IMR-90 (cell line): ENCODE data around the gene RPS19BP1. TPM values are rescaled to one million over a fixed set of nuclear protein-coding genes. Genes with fewer than 3 reads are reported as not detected.

Experiments used
- ATAC-seq: fragments of 200-7000 bp; cut with Tn5 transposase; 2 replicates; pipeline ENCODE4 v1.9.1; 2020; ENCODE audit warnings: low read depth, mild to moderate bottlenecking, moderate library complexity
- BruUV-seq: library from RNA; stranded (reverse); fragments of 400-500 nt; replicated peaks from 2 replicates; lab custom pipeline; 2021; lab: Mats Ljungman, UMichigan
- CTCF ChIA-PET: fragments of 300-600 bp; formaldehyde crosslinking; extraction: SDS; loops from one replicate; lab custom pipeline; 2021; ENCODE audit warnings: antibody characterized with exemption; lab: Yijun Ruan, JAX
- POLR2A ChIA-PET: fragments of 300-600 bp; sonication (Branson Sonifier 250); formaldehyde crosslinking; loops from one replicate; lab custom pipeline; 2022; ENCODE audit warnings: antibody characterized with exemption; ENCODE audit not compliant: unreplicated experiment; lab: Charles Lee
- DNase-seq: peaks from one replicate; pipeline ENCODE4 v3.0.0; 2013
- H2AFZ ChIP-seq: replicated peaks from 2 replicates; pipeline ENCODE3; 2013; ENCODE audit warnings: low read length, mild to moderate bottlenecking; ENCODE audit not compliant: poor library complexity
- H2AK5ac ChIP-seq: 2 replicates; pipeline ENCODE4 v1.6.1; 2013; ENCODE audit warnings: low read depth, low read length, inconsistent platforms
- H2AK9ac ChIP-seq: replicated peaks from 2 replicates; pipeline ENCODE3; 2013; ENCODE audit warnings: mild to moderate bottlenecking, low read depth, low read length, moderate library complexity; ENCODE audit not compliant: poor library complexity
- H2BK120ac ChIP-seq: 2 replicates; pipeline ENCODE4 v1.6.1; 2013; ENCODE audit warnings: low read depth, low read length, inconsistent platforms
- H2BK15ac ChIP-seq: 3 replicates; pipeline ENCODE4 v1.6.1; 2013; ENCODE audit warnings: low read depth, low read length, inconsistent platforms
- H2BK20ac ChIP-seq: 2 replicates; pipeline ENCODE4 v1.6.1; 2013; ENCODE audit warnings: low read depth, mild to moderate bottlenecking, inconsistent platforms, low read length, moderate library complexity
- H2BK5ac ChIP-seq: 2 replicates; pipeline ENCODE4 v1.6.1; 2013; ENCODE audit warnings: mild to moderate bottlenecking, low read depth, low read length, inconsistent platforms; ENCODE audit not compliant: poor library complexity, severe bottlenecking
- H3K14ac ChIP-seq: replicated peaks from 2 replicates; pipeline ENCODE4 v1.6.1; 2013; ENCODE audit warnings: low read depth, low read length, inconsistent platforms
- H3K18ac ChIP-seq: 2 replicates; pipeline ENCODE4 v1.6.1; 2013; ENCODE audit warnings: low read depth, low read length, control low read depth
- H3K23ac ChIP-seq: 2 replicates; pipeline ENCODE4 v1.6.1; 2013; ENCODE audit warnings: low read depth, low read length, inconsistent platforms
- H3K27ac ChIP-seq: 2 replicates; pipeline ENCODE4 v1.5.1; 2013; ENCODE audit warnings: mild to moderate bottlenecking, control low read depth, low read length; ENCODE audit not compliant: insufficient read depth
- H3K27me3 ChIP-seq: 2 replicates; pipeline ENCODE4 v1.6.1; 2013; ENCODE audit warnings: low read length; ENCODE audit not compliant: control insufficient read depth, insufficient read depth
- H3K36me3 ChIP-seq: 2 replicates; pipeline ENCODE4 v1.6.1; 2013; ENCODE audit warnings: low read length, mixed read lengths; ENCODE audit not compliant: control insufficient read depth, insufficient read depth
- H3K4ac ChIP-seq: 2 replicates; pipeline ENCODE4 v1.6.1; 2013; ENCODE audit warnings: low read depth, low read length, inconsistent platforms
- H3K4me1 ChIP-seq: 2 replicates; pipeline ENCODE4 v1.6.1; 2013; ENCODE audit warnings: low read length, mixed read lengths; ENCODE audit not compliant: control insufficient read depth, insufficient read depth
- H3K4me2 ChIP-seq: 2 replicates; pipeline ENCODE4 v1.6.1; 2013; ENCODE audit warnings: low read depth, mild to moderate bottlenecking, control low read depth, low read length, moderate library complexity
- H3K4me3 ChIP-seq: 2 replicates; pipeline ENCODE4 v1.5.1; 2013; ENCODE audit warnings: low read depth, mild to moderate bottlenecking, control low read depth, low read length, moderate library complexity; ENCODE audit not compliant: insufficient read depth
- H3K56ac ChIP-seq: 2 replicates; pipeline ENCODE4 v1.6.1; 2013; ENCODE audit warnings: low read length, inconsistent platforms; ENCODE audit not compliant: insufficient read depth; ENCODE audit errors: extremely low read depth
- H3K79me1 ChIP-seq, 2 experiments: 2 replicates each; pipeline ENCODE4 v1.6.1; 2013; ENCODE audit warnings: low read length in 2 of 2, inconsistent platforms in 1 of 2, low read depth in 1 of 2
- H3K9ac ChIP-seq: 2 replicates; pipeline ENCODE4 v1.6.1; 2013; ENCODE audit warnings: low read depth, low read length, control low read depth
- H3K9me1 ChIP-seq: 2 replicates; pipeline ENCODE4 v1.6.1; 2013; ENCODE audit warnings: low read length, inconsistent platforms; ENCODE audit not compliant: insufficient read depth
- H3K9me3 ChIP-seq: 2 replicates; pipeline ENCODE4 v1.6.1; 2013; ENCODE audit warnings: low read length; ENCODE audit not compliant: control insufficient read depth, insufficient read depth
- H4K20me1 ChIP-seq: 2 replicates; pipeline ENCODE4 v1.6.1; 2013; ENCODE audit warnings: low read length, inconsistent platforms; ENCODE audit not compliant: insufficient read depth
- H4K5ac ChIP-seq: 2 replicates; pipeline ENCODE4 v1.6.1; 2013; ENCODE audit warnings: mild to moderate bottlenecking, low read depth, low read length, control low read depth
- H4K8ac ChIP-seq, 2 experiments: 2 replicates each; pipeline ENCODE4 v1.6.1; 2013; ENCODE audit warnings: low read depth in 2 of 2, low read length in 2 of 2, control low read depth in 1 of 2, inconsistent platforms in 1 of 2
- H4K91ac ChIP-seq: 2 replicates; pipeline ENCODE4 v1.6.1; 2013; ENCODE audit warnings: low read depth, low read length, inconsistent platforms; ENCODE audit not compliant: insufficient read depth
- BHLHE40 ChIP-seq: fragments of 150-350 bp; IDR thresholded peaks from 2 replicates; pipeline ENCODE4 v1.6.1; 2016; ENCODE audit warnings: mild to moderate bottlenecking, low read depth, low read length
- NFE2L2 ChIP-seq: fragments of 150-350 bp; IDR thresholded peaks from 2 replicates; pipeline ENCODE4 v1.6.1; 2016; ENCODE audit warnings: low read depth, mild to moderate bottlenecking, low read length
- RAD21 ChIP-seq: IDR thresholded peaks from 2 replicates; pipeline ENCODE4 v1.6.1; 2012; ENCODE audit warnings: low read length, improper control_type of control experiment
- USF2 ChIP-seq: fragments of 150-350 bp; IDR thresholded peaks from 2 replicates; pipeline ENCODE4 v1.6.1; 2017; ENCODE audit warnings: mild to moderate bottlenecking, antibody characterized with exemption, low read length, low read depth
- WGBS, 2 experiments: methylation state at CpG; one replicate each; pipeline versions ENCODE4 v1.1.5 to v1.1.7; 2013; ENCODE audit warnings: missing lambda C conversion rate in 2 of 2; ENCODE audit not compliant: insufficient read length in 1 of 2; ENCODE audit errors: extremely low coverage in 2 of 2; 5-methylcytosine and 5-hydroxymethylcytosine counted together
- dilution Hi-C: fragments of 300-500 bp; cut with HindIII; formaldehyde crosslinking; loops from one replicate; pipeline ENCODE4 v1.14.3; 2018; ENCODE audit warnings: low sequenced_read_pairs; ENCODE audit not compliant: unreplicated experiment
- in situ Hi-C: fragments of 300-500 bp; cut with MboI; formaldehyde crosslinking; loops from 3 replicates; pipeline ENCODE4 v1.14.3; 2019; ENCODE audit warnings: low sequenced_read_pairs, inconsistent platforms, mixed read lengths
- intact Hi-C: fragments of 100-400 bp; cut with micrococcal nuclease; formaldehyde crosslinking; loops from 2 replicates; pipeline ENCODE4 v1.10.0; 2022
- polyA plus RNA-seq, 3 experiments: library from polyadenylated mRNA; depleted of rRNA; stranded (reverse); fragments of >200 nt; gene quantifications; 2 replicates each; pipeline ENCODE4 v1.2.3, GENCODE V29; 2012; ENCODE audit warnings: low replicate concordance in 1 of 3
- total RNA-seq: library from RNA; depleted of rRNA; stranded (reverse); fragments of >200 nt; gene quantifications from 2 replicates; pipeline ENCODE4 v1.2.3, GENCODE V29; 2012

RPS19BP1 gene
- total and polyA plus RNA-seq, 2 of the 4 experiments (the other 2 are of a cell fraction) = 33.0 to 95.4 TPM

- in situ Hi-C loops = no loop called here
- Histone ChIP-seq H3K36me3 (no peaks in the 10 kb centered on the region), H3K18ac (no peak overlapping the region), H2AK5ac (no peak overlapping the region), H3K9me3 (no peaks in the 10 kb centered on the region), H2BK5ac (no peak overlapping the region), H3K4ac (no peak overlapping the region), H3K14ac (no peak overlapping the region), H2BK15ac (no peak overlapping the region), H3K27me3 (peaks cover 10% of the 10 kb centered on the region), H3K27ac (no peak overlapping the region), H2AK9ac (no peak overlapping the region), H4K8ac (no peak overlapping the region), H3K79me1 (no peaks in the 10 kb centered on the region), H2AFZ (no peak overlapping the region), H3K9ac (no peak overlapping the region), H3K4me1 (no peaks in the 10 kb centered on the region), H3K4me3 (no peak overlapping the region), H2BK120ac (no peak overlapping the region), H3K9me1 (0 out of 2 replicates have a peak, but pooled peaks cover 5% of the 10 kb centered on the region), H4K91ac (no peak overlapping the region), H2BK20ac (no peak overlapping the region), H3K23ac (no peak overlapping the region), H4K20me1 (no peaks in the 10 kb centered on the region), H3K56ac (no peak overlapping the region), H3K4me2 (no peak overlapping the region), H4K5ac (no peak overlapping the region)
- no peak for ATAC-seq
- no peak for TF ChIP-seq NFE2L2
- TF ChIP-seq USF2 = no peak
- no peak for TF ChIP-seq RAD21
- no peak for TF ChIP-seq BHLHE40
- DNase-seq = no peak
- ChIA-PET POLR2A (no interaction called here), CTCF (no interaction called here)
- 95% methylated on average over 3 of the region's 16 CpGs; no CpG with 5 or more reads in 1 of the 2 experiments for WGBS, 2 experiments
- dilution Hi-C loops = no loop called here
- no TSS peak for BruUV-seq
- intact Hi-C loops = no loop called here
Observed at GRCh38 chr22:39481054-39481453, 51.5 kb downstream of the RPS19BP1 start.
